HG02642 (cell line): ENCODE measurements around the gene MYF5.
"Not testable (repeated sequence)": the region's sequence is repeated elsewhere in the genome, so short reads cannot be mapped to it uniquely, and the experiment has no call there.

Experiments
- ATAC-seq: cut with Tn5 transposase; IDR thresholded peaks from one replicate; pipeline ENCODE4 v1.9.1; 2021; ENCODE audit warnings: mild to moderate bottlenecking; ENCODE audit not compliant: unreplicated experiment, poor library complexity

Gene MYF5

GRCh38 chr12:80716696-80717469 is at the start of gene MYF5:
Gene MYF5, plus strand, starts transcription at chr12:80716912. Its CDS starts 152 bp downstream, at chr12:80717064.
- ATAC-seq = no peak

GRCh38 chr12:80670214-80670613 is 46.5 kb upstream of the MYF5 start:
- ATAC-seq = no peak

- ATAC-seq = not testable (repeated sequence)
Measured at GRCh38 chr12:80676042-80676636, 40.6 kb upstream of the MYF5 start.

- ATAC-seq = no peak
Measured at GRCh38 chr12:80676856-80677255, 39.9 kb upstream of the MYF5 start.

GRCh38 chr12:80677994-80678393 is 38.7 kb upstream of the MYF5 start:
- no peak for ATAC-seq

GRCh38 chr12:80679346-80680131 is 37.2 kb upstream of the MYF5 start:
- ATAC-seq = no peak

- peak; percentile 77 for ATAC-seq
Measured at GRCh38 chr12:80681287-80681686, 35.4 kb upstream of the MYF5 start.

GRCh38 chr12:80681786-80682185 is 34.9 kb upstream of the MYF5 start:
- no peak for ATAC-seq

- ATAC-seq = no peak
Measured at GRCh38 chr12:80684077-80684495, 32.6 kb upstream of the MYF5 start.

GRCh38 chr12:80690090-80690489 is 26.6 kb upstream of the MYF5 start:
- no peak for ATAC-seq

- ATAC-seq = no peak
Measured at GRCh38 chr12:80690513-80690912, 26.2 kb upstream of the MYF5 start.

GRCh38 chr12:80692114-80692513 is 24.6 kb upstream of the MYF5 start:
- ATAC-seq = peak; percentile 74

GRCh38 chr12:80697270-80697887 is 19.3 kb upstream of the MYF5 start:
- ATAC-seq = no peak

GRCh38 chr12:80698256-80698655 is 18.5 kb upstream of the MYF5 start:
- ATAC-seq = no peak

- no peak for ATAC-seq
Measured at GRCh38 chr12:80698847-80699542, 17.7 kb upstream of the MYF5 start.

GRCh38 chr12:80700327-80700726 is 16.4 kb upstream of the MYF5 start:
- ATAC-seq = no peak

GRCh38 chr12:80701388-80701787 is 15.3 kb upstream of the MYF5 start:
- no peak for ATAC-seq

- ATAC-seq = peak; percentile 89
Measured at GRCh38 chr12:80702889-80703805, 13.6 kb upstream of the MYF5 start.

GRCh38 chr12:80704420-80704819 is 12.3 kb upstream of the MYF5 start:
- no peak for ATAC-seq
